Measurements from ENCODE around the gene DAG1.

The DAG1 gene

DNA sequence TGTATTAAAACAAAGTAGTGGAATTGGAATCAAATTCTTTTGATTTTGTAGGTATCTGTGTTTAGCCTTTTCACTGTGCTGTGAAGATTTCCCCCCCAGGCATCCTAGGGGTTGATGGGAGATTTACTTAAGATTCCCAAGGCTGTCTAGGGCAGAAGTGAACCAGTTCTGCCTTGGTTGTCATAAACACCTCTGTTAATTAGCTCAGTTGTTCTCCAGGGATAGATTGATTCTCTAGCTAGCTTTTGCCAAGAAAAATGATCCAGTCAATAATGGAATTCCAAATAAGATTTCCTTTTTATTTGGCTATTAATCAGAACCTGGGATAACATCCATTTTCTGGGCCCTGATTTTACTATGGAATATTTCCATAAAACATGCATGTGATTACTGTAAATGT is 12.7 kb downstream of the DAG1 start:
- no peak overlapping the region for H3K4me2 ChIP-seq (ENCODE audit: low read length)
- H3F3A ChIP-seq (ENCODE audit: control insufficient read depth, insufficient read depth) = no peaks in the 10 kb centered on the region
- H3K27ac ChIP-seq (ENCODE audit: low read depth, low read length) = no peak overlapping the region
- TF ChIP-seq EZH2phosphoT487 (IDR thresholded peaks at IDR 0.05; ENCODE audit: borderline replicate concordance, low read length) = no peak
- TF ChIP-seq, protein P1, sequence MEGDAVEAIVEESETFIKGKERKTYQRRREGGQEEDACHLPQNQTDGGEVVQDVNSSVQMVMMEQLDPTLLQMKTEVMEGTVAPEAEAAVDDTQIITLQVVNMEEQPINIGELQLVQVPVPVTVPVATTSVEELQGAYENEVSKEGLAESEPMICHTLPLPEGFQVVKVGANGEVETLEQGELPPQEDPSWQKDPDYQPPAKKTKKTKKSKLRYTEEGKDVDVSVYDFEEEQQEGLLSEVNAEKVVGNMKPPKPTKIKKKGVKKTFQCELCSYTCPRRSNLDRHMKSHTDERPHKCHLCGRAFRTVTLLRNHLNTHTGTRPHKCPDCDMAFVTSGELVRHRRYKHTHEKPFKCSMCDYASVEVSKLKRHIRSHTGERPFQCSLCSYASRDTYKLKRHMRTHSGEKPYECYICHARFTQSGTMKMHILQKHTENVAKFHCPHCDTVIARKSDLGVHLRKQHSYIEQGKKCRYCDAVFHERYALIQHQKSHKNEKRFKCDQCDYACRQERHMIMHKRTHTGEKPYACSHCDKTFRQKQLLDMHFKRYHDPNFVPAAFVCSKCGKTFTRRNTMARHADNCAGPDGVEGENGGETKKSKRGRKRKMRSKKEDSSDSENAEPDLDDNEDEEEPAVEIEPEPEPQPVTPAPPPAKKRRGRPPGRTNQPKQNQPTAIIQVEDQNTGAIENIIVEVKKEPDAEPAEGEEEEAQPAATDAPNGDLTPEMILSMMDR (IDR thresholded peaks at IDR 0.05; ENCODE audit: low read depth, low read length, poor library complexity, severe bottlenecking) = no peak
- no peaks in the 10 kb centered on the region for H3K9me3 ChIP-seq (ENCODE audit: control insufficient read depth, insufficient read depth, low read length)
- no peaks in the 10 kb centered on the region for H3K4me1 ChIP-seq (ENCODE audit: control insufficient read depth, low read length)
- no peaks in the 10 kb centered on the region for H3K9me2 ChIP-seq (replicated peaks; ENCODE audit: control insufficient read depth, low read length)
- H4K20me1 ChIP-seq (ENCODE audit: control insufficient read depth, insufficient read depth, low read depth, low read length) = no peaks in the 10 kb centered on the region
- H3K27me3 ChIP-seq (ENCODE audit: control insufficient read depth, low read length) = no peaks in the 10 kb centered on the region
- no peak overlapping the region for H3K4me3 ChIP-seq (ENCODE audit: low read length)
- no peaks in the 10 kb centered on the region for H3K36me3 ChIP-seq (ENCODE audit: control insufficient read depth, low read length)
- H3K79me2 ChIP-seq (ENCODE audit: control insufficient read depth, low read length) = peaks cover 16% of the 10 kb centered on the region

DNA sequence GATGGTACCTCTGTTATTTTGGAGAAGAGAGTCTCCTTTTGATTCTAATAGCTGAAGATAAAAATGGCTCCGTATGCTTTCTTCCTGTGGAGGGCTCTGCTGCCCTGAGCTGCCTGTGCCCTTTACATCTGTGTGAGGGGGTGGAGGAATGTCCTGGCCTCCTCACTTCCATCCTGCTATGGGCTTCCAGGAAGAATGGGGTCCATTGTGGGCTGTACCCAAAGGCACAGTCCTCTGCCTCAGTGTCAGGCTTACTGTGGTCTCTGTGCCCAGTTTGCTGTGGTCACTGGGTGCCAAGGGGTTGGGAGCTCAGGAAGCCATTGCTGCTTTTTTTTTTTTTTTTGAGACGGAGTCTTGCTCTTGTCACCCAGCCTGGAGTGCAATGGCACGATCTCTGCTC is 14.4 kb downstream of the DAG1 start:
- Histone ChIP-seq H3K27ac (ENCODE audit: low read depth, low read length) (no peak overlapping the region), H3K27me3 (ENCODE audit: control insufficient read depth, low read length) (no peaks in the 10 kb centered on the region), H3K79me2 (ENCODE audit: control insufficient read depth, low read length) (peaks cover 16% of the 10 kb centered on the region)

DNA sequence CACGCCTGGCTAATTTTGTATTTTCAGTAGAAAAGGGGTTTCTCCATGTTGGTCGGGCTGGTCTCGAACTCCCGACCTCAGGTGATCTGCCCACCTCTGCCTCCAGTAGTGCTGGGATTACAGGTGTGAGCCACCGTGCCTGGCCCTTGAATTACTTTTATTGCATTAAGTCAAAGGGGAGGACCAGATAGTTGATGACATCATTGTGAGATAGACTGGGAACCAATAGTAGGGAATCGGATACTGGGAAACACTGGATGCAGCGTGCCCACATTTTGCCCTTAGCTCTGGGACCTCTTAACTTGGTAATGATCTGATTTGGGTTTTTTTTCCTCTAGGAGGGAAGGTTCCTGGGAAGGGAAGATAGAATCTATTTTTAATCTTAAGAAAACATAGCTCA is 19.2 kb downstream of the DAG1 start:
- Histone ChIP-seq H3K4me3 (ENCODE audit: low read length) (no peak overlapping the region), H3K36me3 (ENCODE audit: control insufficient read depth, low read length) (peaks cover 3% of the 10 kb centered on the region), H3K4me2 (ENCODE audit: low read length) (no peak overlapping the region), H4K20me1 (ENCODE audit: control insufficient read depth, insufficient read depth, low read depth, low read length) (no peaks in the 10 kb centered on the region), H3K4me1 (ENCODE audit: control insufficient read depth, low read length) (no peaks in the 10 kb centered on the region), H3F3A (ENCODE audit: control insufficient read depth, insufficient read depth) (no peaks in the 10 kb centered on the region), H3K27me3 (ENCODE audit: control insufficient read depth, low read length) (no peaks in the 10 kb centered on the region), H3K9me2 (replicated peaks; ENCODE audit: control insufficient read depth, low read length) (no peaks in the 10 kb centered on the region), H3K79me2 (ENCODE audit: control insufficient read depth, low read length) (peaks cover 8% of the 10 kb centered on the region), H3K9me3 (ENCODE audit: control insufficient read depth, insufficient read depth, low read length) (no peaks in the 10 kb centered on the region), H3K27ac (ENCODE audit: low read depth, low read length) (no peak overlapping the region)
- TF ChIP-seq, protein P1 (IDR thresholded peaks at IDR 0.05; ENCODE audit: low read depth, low read length, poor library complexity, severe bottlenecking) = no peak
- no peak for TF ChIP-seq EZH2phosphoT487 (IDR thresholded peaks at IDR 0.05; ENCODE audit: borderline replicate concordance, low read length)

More for the DNA sequence above, 14.4 kb downstream of the DAG1 start:
- H3K4me2 ChIP-seq (ENCODE audit: low read length) = no peak overlapping the region
- no peak overlapping the region for H3K4me3 ChIP-seq (ENCODE audit: low read length)
- no peaks in the 10 kb centered on the region for H3K9me2 ChIP-seq (replicated peaks; ENCODE audit: control insufficient read depth, low read length)
- H4K20me1 ChIP-seq (ENCODE audit: control insufficient read depth, insufficient read depth, low read depth, low read length) = no peaks in the 10 kb centered on the region
- H3K36me3 ChIP-seq (ENCODE audit: control insufficient read depth, low read length) = no peaks in the 10 kb centered on the region
- H3K9me3 ChIP-seq (ENCODE audit: control insufficient read depth, insufficient read depth, low read length) = no peaks in the 10 kb centered on the region
- TF ChIP-seq EZH2phosphoT487 (IDR thresholded peaks at IDR 0.05; ENCODE audit: borderline replicate concordance, low read length) = no peak
- TF ChIP-seq, protein P1 (IDR thresholded peaks at IDR 0.05; ENCODE audit: low read depth, low read length, poor library complexity, severe bottlenecking) = no peak
- H3F3A ChIP-seq (ENCODE audit: control insufficient read depth, insufficient read depth) = no peaks in the 10 kb centered on the region
- H3K4me1 ChIP-seq (ENCODE audit: control insufficient read depth, low read length) = no peaks in the 10 kb centered on the region
